ENCODE data around the gene FLT4. TPM values are rescaled to one million over a fixed set of nuclear protein-coding genes. Genes with fewer than 3 reads are reported as not detected.

Gene FLT4
- total and polyA plus RNA-seq, 2 of the 13 experiments (the other 11 are each of a cell fraction or from before 2014, with no cell fraction given) = not detected

GRCh38 chr5:180639287-180639686, 10.1 kb downstream of the FLT4 start (continued):
- TF ChIP-seq, protein P1, sequence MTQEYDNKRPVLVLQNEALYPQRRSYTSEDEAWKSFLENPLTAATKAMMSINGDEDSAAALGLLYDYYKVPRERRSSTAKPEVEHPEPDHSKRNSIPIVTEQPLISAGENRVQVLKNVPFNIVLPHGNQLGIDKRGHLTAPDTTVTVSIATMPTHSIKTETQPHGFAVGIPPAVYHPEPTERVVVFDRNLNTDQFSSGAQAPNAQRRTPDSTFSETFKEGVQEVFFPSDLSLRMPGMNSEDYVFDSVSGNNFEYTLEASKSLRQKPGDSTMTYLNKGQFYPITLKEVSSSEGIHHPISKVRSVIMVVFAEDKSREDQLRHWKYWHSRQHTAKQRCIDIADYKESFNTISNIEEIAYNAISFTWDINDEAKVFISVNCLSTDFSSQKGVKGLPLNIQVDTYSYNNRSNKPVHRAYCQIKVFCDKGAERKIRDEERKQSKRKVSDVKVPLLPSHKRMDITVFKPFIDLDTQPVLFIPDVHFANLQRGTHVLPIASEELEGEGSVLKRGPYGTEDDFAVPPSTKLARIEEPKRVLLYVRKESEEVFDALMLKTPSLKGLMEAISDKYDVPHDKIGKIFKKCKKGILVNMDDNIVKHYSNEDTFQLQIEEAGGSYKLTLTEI (CRISPR knock-in tag; conservative IDR thresholded peaks at IDR 0.05) = no peak
- TF ChIP-seq PAF1 (CRISPR knock-in tag; IDR thresholded peaks at IDR 0.05) (no peak), RBM22 (optimal IDR thresholded peaks at IDR 0.05; ENCODE audit: low read length) (no peak), ZNF512B (CRISPR knock-in tag; IDR thresholded peaks at IDR 0.05; ENCODE audit: borderline replicate concordance) (no peak), ZSCAN20 (CRISPR knock-in tag; IDR thresholded peaks at IDR 0.05; ENCODE audit: borderline replicate concordance) (no peak)

DNA sequence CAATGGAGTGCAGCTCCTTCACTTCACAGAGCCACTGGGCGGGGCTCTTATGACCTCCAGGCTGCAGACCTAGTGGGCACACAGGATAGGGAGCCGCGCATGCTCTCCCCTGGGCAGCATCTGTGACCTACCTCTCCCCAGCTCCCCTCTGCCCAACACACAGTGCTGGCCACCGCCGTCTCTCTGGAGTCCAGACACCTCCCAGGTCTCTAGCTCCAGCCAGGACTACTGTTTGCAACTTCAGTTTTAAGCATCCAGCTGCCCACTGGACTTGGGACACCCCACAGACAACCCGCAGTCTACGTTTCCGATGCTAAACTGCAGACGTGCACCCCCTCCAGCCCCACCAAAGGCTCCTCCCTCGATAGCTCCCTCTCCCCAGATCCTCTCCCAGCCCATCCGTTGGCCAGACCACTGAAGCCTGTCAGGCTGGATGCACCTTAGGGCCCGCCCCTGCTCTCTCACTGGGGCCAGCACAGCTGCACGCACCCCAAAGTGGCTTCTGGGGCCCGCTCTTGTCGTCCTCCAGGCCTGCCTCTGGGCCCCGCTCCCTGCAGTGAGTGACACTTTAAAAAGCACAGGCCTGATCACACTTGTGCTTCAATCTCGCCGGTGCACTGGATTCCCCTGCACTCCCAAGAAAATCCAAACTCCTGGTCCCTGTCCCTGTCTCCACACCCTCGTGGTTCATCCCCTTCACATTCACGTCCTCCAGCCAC, 11.3 kb downstream of the FLT4 start:
- FAIRE-seq (no peak), DNase-seq (ENCODE audit: low spot score) (no peak), ATAC-seq (no peak)
- ChIA-PET CTCF (ENCODE audit: low intra/inter-chr PET ratio, low total read pairs) (no interaction called here), POLR2A (no interaction called here)
- Histone ChIP-seq H3K4me1 (ENCODE audit: insufficient read depth, low read length) (no peaks in the 10 kb centered on the region), H3K4me2 (ENCODE audit: low read depth, low read length) (no peak overlapping the region), H3K4me3 (replicated peaks in 1 of 3; ENCODE audit: insufficient read depth in 1 of 3, low read depth in 2 of 3, low read length in 3 of 3) (no peak overlapping the region), H3K9me3 (ENCODE audit: low read length) (no peaks in the 10 kb centered on the region), H3K79me2 (ENCODE audit: insufficient read depth, low read length) (no peaks in the 10 kb centered on the region), H4K20me1 (ENCODE audit: insufficient read depth, low read length) (no peaks in the 10 kb centered on the region), H3K9ac (ENCODE audit: insufficient read depth, low read depth, low read length) (no peak overlapping the region), H3K36me3 (replicated peaks in 1 of 2; ENCODE audit: control insufficient read depth in 1 of 2, insufficient read depth in 2 of 2, low read length in 2 of 2) (no peaks in the 10 kb centered on the region), H3K27me3 (ENCODE audit: control insufficient read depth in 1 of 2, insufficient read depth in 2 of 2, low read length in 2 of 2) (peaks cover 8 to 44% of the 10 kb centered on the region in 2 experiments; a peak in 4 of 5 replicates), H3K27ac (ENCODE audit: extremely low read length, insufficient read depth, low read length) (no peak overlapping the region), H2AFZ (ENCODE audit: low read length) (no peak overlapping the region)
- intact Hi-C loops (cut with micrococcal nuclease; ENCODE audit: unreplicated experiment) = no loop called here
- BruUV-seq (replicated peaks) = no TSS peak
- WGBS (ENCODE audit: low lambda C conversion rate) = 25% methylated on average over 18 of the region's 20 CpGs
- in situ Hi-C loops (cut with HindIII; ENCODE audit: extremely low pct_ligation_motif_present, low pct_unique_long_range_greater_than_20kb) = no loop called here
- no peak for TF ChIP-seq MBD4 (IDR thresholded peaks at IDR 0.05; ENCODE audit: borderline replicate concordance, low read length)
- TF ChIP-seq ZBTB25 (CRISPR knock-in tag; IDR thresholded peaks at IDR 0.05) = no peak
